GM04503 (cell line): ENCODE data around the gene SMARCD2.

Source experiments
- DNase-seq: peaks from one replicate; pipeline ENCODE4 v3.0.0-alpha.2; 2012; ENCODE audit warnings: low read depth

Gene SMARCD2

DNA sequence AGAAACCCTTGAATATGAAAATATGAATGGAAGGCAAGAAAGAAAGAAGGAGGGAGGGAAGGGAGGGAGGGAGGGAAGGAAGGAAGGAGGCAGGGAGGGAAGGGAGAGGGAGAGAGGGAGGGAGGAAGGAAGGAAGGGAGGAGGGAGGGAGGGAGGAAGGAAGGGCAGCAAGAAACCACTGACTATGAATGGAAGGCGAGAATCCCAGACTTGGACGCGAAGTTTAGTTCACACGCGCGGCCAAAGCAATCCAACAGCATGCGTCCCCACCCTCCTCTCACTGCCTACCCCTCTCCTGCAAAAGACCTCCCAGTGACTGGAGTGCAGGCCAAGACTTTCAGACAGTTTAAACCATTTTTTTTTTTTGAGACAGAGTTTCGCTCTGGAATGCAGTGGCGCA lies 7.9 kb upstream of the SMARCD2 start:
- no peak for DNase-seq

DNA sequence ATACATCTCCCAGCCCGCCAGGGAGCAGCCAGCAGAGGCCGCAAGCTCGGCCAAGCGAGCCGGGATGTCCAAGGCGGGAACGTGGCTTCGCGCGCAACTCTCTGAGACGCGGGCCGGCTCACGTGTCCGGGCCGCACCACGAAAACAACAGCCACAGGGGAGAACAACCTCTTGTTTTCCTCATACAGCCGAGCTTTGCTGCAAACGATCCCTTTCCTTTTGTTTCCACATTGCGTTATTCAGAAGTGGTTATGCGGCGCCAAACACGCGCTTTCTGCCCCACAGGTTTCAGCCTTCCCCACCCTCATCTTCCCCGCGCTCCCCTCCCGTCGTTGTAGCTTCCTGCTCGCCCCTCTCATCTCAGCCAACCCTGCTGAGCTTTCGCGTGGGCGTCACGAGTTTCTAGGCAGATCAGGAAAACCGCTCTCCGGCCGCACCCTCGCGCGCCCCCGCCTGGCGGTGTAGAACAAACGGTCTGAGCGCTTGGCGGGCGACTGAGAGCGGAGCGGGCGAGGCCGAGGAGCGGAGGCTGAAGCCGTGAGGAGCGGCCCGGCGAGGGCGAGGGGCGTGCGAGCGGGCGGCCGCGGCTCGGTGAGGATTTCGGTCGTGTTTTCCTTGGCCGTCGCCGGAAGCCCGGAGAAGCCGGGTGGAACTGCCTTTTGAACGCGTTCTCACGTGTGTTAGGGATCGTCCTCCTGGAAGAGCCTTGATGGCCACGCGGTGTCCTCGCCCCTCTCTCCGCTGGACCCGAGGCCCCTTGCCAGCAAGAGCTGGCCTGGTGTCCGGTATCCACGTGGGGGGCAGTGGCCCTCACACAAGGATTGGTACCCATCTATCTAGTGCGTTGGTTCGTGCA lies 6.6 kb upstream of the SMARCD2 start:
- DNase-seq = peak; percentile 53

DNA sequence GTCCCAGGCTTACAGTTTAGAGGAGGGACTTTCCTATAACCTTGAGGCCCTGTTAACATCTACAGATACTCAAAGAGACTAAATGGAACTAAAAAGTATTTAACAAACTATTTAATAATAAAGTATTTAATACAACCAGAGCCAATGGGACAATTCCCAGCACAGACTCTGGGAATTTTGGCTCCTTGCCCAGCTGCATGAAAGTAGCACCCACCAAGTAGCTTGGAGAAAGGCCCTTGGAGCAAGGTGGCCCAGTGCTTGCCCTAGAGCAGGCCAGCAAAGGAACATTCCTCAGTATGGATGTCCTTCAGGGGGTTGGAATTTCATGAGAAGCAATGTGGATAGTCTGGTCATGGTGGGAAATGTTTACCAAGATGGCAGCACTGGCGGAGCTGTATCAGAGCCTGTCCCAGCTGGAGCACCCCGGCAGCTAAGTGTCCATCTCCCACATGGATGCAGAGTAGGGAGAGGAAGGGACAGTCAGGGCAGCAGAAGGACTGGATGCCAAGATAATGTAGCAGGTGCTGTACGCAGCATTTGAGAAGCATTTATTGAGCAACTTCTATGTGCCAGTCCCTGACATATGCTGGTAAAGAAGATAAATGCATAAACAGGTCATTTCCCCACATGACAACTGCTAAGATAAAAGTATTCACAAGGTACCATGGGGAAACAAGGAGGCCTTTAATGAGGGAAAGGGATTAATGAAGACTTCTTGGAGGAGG lies 5.2 kb upstream of the SMARCD2 start:
- no peak for DNase-seq

DNA sequence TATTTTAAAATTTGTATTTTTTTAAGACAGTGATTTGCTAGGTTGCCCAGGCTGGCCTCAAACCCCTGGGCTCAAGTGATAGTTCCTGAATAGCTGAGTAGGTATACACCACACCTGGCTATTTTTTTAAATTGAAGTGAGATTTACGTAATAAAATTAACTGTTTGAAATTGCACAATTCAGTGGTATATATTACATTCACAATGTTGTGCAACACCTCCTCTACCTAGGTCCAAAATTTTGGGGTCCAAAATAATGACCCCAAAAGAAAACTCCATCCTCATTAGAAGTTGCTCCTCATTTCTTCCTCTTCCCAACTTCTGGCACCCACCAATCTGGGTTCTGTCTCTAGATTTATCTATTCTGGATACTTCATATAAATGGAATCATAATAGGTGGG lies 3.0 kb upstream of the SMARCD2 start:
- no peak for DNase-seq

DNA sequence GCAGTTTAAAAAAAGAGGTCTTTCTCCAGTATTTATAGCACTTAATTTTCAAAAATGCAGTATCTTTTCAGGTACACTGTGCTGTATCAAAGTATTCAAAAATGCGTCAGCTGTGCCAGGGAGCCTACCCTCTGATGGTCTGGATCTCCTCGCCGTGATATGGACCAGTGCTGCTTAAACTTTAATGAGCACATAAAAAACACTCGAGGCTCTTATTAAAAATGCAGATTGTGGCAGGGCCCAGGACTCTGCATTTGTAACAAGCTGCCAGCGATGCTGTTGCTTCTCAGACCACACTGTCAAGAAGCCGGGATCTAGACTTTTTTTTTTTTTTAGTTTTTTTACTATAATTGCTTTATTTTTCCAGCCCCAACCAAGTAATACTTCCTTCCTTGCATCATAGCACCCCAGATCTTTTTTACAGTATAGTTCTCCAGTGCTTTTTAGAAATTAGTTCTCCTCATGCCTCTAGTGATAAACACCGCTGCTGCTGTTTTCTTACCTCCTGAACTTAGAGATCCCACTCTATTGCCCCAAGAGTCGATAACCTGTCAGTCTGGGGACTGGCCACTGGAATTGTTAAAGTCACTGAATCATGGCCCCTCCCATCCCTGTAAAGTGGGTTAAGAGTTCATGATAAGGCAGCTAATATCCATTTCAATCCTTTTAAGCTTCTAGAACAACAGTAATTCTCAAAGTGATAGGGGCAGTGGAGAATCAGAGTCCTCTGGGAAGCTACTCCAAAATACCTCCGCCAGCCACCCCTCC lies 1.6 kb upstream of the SMARCD2 start:
- DNase-seq = no peak

DNA sequence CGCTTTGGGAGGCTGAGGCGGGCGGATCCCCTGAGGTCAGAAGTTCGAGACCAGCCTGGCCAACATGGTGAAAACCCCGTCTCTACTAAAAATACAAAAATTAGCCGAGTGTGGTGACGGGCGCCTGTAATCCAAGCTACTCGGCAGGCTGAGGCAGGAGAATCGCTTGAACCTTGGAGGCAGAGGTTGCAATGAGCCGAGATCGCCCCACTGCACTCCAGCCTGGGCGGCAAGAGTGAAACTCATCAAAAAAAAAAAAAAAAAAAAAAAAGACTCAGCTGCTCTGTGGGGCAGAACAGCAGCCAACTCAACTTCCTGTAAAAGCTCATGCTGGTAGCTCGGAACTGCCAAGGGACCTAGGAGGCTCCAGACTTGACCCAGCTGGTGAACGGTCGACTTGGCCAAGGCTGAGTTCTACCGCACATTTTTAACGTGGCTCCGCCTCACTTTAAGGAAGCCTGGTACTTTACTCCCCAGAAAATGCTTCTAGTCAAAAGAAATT lies 953 bp upstream of the SMARCD2 start:
- DNase-seq = peak; percentile 59

DNA sequence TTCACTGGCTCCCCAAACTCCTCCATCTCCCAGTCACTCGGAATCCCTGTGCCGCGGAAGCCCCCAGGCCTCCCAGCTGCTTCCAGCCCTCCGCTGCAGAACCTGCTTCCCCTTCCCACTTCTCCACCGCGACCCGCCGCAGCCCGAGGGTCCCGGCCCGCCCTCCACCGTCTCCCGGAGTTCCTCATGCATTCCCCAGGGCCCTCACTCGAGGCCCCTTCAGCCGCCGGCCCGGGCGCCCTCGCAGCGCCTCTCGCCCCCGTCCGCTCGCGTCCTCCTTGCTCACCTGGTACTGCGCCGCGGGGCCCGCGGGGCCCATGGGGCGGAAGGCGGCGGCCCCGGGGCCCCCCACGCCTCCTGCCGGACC lies 329 bp downstream of the SMARCD2 start:
- no peak for DNase-seq

DNA sequence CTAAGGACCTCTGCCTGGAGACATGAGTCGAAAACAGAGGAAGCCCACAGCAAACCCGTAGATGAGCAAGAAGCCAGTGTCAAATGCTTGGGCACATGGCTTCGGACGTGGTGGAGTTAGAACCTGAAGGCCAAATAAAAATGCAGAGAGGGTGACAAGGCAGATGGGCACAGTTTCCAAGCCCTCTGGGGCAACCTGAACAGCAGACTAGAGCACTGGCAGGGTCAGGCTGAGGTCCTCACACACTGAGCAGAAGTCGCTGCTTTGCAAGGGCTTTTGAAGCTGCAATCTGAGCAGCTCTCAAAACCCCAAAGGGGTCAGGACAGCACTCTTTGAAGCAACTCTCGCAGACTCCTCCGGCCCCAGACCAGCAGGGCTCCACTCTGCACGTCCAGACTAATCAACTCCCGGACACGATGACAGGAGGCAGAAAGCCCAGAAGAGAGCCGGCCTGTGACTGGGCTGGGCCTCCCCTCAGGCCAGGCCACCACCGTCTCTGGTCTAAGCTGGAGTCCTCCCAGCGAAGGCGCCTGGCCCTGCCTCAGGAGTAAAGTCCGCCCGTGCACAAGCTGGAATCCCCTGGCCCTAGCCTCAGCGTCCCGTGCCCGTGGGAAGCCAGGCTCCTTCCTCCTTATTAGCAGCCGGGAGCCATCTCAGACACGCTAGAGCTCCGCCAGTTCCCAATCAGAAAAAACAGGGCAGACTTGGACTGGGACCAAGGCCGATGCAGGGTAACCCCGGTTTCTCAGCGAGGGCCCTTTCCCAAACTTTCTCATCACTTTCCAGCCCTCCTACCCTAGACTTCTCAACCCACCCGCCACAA lies 924 bp downstream of the SMARCD2 start:
- DNase-seq = no peak

DNA sequence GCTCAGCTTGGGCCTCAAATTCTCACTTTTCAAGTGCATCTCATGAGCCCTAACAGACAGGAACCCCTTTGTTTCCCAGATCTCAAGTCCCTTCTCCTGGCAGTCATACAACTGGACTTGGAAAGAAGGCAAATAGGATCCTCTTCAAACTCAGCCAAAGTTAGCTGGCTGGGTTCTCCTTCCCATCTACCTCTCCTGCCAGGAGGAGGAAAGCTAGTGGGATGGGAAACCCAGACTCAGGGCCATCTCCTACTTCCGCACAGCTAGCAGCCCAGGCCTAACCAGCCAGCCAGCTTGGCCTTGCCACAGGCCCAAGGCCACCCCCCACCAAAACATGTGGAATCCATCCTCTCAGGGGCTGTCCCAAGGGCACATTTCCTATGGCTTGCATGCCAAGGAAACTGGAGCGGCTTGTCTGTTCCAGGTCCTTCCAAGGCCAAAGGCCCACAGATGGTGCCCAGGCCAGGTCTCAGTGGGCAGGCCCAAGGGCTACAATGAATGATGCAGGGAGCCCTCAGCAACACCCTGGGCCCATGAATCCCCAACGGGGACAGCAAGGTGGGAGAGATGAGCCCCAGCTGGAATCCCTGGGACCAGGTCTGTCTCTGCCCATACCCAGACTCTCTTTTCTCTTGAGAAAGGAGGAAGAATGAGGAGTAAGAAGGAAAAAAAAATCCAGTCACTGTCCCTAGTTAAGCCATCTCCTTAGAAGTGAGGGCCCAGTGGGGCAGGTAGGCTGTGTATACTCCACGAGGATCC lies 1.7 kb downstream of the SMARCD2 start:
- no peak for DNase-seq

DNA sequence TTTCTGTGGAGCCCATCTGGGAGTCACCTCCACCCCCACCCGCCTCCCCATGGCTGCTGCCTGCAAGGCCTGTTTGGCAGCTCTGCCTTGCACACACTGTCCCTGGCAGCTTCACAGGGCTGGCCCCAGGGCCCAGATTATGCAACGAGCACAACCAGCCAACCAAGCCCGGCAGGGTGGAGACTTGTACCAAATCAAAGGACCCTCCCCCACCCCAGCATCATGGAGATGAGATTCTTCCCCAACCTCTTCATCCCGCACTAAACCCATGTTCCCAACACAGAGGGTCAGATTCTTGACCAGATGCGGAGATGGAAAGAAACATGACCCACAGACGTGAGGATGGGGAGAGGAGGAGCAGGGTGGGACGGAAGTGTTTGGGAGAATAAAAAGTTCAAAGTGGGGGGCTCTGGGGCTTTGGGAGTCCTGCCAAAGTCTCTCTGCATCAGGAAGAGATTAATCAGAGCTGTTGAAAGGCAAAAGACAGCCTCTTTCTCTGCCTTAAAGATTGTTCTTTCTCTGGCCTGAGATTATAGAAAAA lies 3.8 kb downstream of the SMARCD2 start:
- peak; percentile 48 for DNase-seq

DNA sequence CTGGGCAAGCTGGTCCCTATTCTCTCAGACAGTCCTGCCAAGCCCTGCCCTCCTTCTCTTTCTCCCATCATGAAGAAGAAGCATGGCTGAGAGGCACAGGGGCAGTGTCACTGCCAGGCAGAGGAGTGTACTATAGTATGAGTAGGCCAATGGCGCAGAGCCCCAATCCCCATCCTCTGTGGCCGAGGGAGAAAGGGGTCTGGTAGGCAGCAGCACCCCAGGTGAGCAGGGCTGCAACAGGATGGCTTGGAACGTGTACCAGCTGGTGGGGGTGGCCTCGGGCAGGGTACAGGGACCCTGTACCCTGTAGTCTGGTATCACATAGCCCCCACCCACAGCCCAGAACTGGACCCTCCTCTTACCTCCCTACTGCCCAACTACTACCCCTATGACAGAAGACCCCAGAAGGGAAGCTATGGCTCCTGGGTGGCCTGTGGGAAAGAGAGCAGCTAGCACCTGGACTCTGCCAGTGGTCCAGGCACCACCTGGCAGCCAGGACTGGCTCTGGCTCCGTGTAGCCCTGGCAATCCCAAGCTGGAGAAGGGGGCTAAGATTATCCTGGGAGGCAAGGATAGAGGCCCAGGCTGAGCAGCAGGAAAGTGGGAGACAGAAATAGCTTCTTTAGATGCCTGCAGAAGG lies 4.4 kb downstream of the SMARCD2 start:
- DNase-seq = no peak

DNA sequence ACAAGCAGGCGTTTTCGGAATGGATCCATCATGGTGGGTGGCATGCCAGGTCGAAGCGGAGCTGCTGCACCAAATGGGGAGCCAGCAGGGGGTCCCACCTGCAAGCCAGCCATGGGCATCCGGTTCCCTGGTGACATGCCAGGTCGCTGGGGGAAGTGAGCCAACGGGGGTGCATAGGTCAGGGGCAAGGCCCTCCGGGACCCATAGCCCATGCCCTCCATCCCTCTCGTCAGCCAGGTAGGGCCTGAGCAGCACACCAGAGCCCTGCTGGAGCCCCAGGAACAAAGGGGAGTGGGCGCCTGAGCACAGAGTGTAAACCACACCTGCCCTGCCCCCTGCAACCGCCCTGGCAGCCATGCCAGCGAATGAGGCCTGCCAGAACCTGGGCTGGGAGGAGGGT lies 5.0 kb downstream of the SMARCD2 start:
- DNase-seq = no peak

DNA sequence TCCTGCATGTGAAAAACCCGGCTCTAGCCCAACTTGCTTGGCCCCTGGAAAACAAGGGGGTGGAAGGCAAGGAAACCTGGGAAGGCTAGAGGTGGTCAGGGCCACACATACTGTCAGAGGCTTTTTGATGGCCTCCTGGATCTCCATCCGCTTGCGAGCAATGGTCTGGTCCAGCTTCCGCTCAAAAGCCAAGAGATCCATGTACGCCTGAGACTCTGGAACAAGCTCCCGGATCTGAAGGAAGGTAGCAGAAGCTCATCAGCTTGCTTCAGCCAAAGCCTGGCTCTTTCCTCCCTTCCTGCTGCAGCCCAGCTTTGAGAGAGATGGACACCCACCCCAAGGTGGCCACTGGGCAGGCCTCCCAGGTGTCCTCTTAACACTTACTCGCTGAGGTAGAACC lies 5.7 kb downstream of the SMARCD2 start:
- no peak for DNase-seq

DNA sequence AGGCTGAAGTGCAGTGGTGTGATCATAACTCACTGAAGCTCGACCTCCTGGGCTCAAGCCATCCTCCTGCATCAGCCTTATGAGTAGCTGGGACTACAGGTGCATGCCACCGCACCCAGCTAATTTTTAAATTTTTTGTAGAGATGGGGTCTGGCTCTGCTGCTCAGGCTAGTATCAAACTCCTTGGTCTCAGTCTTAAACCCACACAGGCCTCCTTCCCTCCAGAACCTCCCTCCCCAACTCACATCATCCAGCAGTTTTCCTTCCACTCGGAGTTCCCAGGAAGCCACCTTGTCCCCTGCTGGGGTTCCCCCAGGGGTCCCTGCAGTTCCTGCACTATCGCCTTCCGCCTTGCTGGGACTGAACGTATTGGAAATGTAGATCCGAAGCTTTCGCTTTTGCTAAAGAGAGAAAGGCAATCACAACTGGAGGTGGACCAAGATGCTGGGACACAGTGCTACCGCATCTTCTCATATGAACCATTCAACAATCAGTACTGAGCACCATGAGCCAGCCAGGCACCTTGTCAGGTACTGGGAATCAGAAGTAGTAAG lies 7.2 kb downstream of the SMARCD2 start:
- no peak for DNase-seq

DNA sequence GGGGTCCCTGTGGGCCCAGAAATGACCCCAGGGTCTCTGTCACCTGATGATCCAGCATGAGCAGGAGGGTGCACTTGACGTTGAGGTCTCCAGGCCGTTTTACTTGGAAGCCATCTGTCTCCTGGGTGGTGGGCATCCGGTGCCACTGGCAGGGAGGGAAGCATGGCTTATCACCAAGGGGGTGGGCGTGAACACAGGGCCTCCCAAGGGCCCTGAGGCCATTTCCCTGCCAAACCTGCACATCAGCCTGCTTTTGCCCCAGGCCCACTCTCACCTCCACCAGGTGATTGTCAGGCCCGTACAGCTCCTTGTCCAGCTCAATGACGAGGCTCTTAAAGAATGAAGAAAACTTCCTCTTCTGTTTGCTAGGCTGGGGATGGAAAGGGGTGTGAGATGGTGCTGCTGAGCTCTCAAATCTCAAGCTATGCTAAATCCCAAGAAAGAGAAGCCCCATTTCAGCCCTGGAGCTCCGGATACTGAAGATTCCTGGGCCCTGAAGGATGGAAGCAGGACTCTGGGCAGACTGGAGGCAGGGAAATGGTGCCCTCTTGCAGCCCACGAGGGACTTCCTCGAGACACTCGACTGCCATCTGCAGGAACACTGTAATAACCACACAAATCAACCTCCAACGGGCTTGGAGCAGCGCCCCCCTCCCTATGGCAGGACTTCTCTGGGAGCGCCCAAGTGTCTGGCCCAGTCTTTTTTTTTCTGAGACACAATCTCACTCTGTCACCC lies 7.9 kb downstream of the SMARCD2 start:
- no peak for DNase-seq

DNA sequence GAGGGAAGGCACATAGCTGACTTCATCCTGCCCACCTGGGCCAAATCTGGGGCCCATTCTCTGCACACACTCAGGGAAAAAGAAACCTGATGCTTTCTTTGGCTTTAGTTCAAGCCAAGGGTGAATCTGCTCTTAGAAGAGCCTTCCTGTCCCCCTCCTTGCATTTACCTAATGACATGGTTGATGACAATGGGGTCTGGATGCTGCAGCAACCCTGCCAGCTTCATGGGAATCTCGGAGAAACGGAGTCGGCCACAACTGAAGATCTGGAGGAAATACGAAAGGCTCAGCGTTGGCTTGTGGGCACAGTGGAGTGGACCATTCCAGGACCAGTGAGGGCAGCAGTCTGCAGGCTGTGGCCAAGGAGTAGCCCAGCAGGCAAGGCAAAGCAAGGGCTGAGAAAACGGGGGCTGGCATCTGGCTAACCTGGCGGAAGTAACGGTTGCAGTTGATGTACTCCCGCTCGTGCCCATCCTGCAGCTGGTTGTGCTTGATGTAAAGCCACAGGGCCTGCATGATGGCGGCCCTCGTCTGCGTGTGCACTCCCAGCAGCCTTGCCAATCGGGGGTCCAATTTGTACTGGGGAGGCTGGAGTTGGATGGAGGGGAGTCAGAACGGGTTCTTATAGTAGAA lies 8.6 kb downstream of the SMARCD2 start:
- no peak for DNase-seq

DNA sequence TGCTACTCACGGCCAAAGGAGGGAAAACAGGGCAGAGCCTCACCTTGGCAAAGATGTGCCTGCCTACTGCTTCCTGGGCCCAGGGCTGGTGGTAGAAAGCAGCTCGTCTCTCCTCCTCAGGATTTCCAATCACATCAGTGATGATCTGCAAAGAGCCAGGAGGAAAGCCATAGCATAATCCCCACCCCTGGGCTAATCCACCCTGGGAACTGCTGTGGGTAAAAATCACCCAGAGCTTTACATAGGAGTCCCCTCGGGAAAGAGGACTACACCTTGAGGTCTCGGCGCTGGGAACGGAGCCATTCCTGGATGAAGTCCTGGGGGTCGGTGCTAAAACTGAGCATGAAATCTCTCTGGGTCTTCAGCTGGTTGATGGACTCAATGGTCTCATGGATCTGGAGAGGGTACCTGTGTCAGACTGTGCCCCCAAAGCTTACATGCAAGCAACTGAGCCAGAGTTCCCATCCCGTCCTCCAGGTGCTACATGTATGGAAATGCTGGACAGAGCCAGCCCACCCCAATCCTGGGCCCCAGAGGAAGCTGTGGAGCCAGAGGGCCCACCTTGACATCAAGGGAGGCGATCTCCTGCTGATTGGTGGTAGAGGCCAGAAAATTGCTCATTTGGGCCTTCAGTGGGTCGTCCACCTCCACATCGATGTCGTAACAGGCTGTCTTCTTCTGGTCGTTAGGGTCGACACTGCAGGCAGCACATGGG lies 9.3 kb downstream of the SMARCD2 start:
- no peak for DNase-seq

DNA sequence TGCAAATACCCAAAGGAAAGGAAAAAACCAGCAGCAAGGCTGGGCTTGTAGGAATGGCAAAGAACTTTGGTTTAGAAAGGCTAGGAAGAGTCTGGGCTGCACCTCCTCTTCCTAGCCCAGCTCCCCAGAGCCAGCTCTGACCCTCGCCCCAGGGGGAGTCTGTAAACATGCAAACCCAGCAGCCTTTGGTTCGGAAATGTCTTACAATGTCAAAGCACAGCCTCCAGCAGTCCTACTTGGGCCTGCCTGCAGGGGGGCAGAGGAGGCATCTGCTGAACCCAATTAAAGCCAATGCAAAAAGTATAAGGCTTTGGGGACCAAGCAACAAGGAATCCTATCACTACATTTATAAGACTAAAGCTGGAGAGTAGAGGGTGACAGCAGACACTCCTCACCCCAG lies 10.0 kb downstream of the SMARCD2 start:
- DNase-seq = no peak
